ENCODE results near the gene HKDC1.
A peak's percentile ranks its signal among the peaks of the same experiment; 100 is the strongest.

HKDC1 gene

DNA sequence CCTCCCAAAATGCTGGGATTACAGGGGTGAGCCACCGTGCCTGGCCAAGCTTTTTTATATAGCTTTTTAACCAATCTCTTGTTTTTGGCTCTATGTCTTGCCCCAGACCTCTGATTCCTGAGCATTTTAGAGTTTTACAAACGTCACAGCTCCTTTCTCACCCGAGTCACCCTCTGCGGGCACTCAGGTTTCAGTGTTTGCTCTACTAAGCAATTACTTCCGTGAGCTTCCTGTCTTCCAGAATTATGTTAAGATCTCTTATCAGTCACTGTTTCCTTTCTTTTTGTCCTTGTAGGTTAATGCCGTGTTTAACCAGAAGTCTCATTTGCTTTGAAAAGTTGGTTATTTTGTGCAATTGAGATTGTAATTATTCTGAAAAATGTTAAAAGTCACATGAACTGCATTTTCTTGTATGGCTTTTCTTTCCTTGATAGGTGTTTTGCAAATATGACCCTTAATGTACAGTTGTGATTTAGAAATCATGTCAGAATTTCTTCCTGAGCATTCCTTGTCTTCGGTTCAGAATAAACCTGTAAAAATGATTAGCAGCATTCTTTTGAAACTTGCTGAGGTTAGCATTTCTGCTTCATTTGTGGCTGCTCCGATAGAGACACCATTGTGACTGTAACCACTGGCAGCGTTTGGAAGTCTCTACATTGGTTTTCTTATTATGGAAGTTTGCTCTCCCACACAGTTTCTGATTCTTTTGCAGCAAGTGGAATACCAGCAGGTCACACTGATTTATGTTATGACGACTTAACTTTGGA lies 4.5 kb upstream of the HKDC1 start:
- TF ChIP-seq, protein P1, sequence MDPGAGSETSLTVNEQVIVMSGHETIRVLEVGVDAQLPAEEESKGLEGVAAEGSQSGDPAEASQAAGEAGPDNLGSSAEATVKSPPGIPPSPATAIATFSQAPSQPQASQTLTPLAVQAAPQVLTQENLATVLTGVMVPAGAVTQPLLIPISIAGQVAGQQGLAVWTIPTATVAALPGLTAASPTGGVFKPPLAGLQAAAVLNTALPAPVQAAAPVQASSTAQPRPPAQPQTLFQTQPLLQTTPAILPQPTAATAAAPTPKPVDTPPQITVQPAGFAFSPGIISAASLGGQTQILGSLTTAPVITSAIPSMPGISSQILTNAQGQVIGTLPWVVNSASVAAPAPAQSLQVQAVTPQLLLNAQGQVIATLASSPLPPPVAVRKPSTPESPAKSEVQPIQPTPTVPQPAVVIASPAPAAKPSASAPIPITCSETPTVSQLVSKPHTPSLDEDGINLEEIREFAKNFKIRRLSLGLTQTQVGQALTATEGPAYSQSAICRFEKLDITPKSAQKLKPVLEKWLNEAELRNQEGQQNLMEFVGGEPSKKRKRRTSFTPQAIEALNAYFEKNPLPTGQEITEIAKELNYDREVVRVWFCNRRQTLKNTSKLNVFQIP (CRISPR knock-in tag; IDR thresholded peaks at IDR 0.05; ENCODE audit: borderline replicate concordance, low read depth), result no peak
- TF ChIP-seq ZNF70 (CRISPR knock-in tag; IDR thresholded peaks at IDR 0.05) (no peak), ZFP3 (CRISPR knock-in tag; IDR thresholded peaks at IDR 0.05) (no peak), ZC3H10 (CRISPR knock-in tag; IDR thresholded peaks at IDR 0.05) (no peak), BACH2 (CRISPR knock-in tag; IDR thresholded peaks at IDR 0.05; ENCODE audit: borderline replicate concordance) (no peak), ZFP30 (CRISPR knock-in tag; IDR thresholded peaks at IDR 0.05) (no peak), RARB (CRISPR knock-in tag; IDR thresholded peaks at IDR 0.05) (no peak), PPARA (CRISPR knock-in tag; IDR thresholded peaks at IDR 0.05; ENCODE audit: borderline replicate concordance) (no peak), ZNF8 (CRISPR knock-in tag; IDR thresholded peaks at IDR 0.05) (no peak)
- ATAC-seq, result peak; percentile 45; the same call in 2 of the 3 replicates

DNA sequence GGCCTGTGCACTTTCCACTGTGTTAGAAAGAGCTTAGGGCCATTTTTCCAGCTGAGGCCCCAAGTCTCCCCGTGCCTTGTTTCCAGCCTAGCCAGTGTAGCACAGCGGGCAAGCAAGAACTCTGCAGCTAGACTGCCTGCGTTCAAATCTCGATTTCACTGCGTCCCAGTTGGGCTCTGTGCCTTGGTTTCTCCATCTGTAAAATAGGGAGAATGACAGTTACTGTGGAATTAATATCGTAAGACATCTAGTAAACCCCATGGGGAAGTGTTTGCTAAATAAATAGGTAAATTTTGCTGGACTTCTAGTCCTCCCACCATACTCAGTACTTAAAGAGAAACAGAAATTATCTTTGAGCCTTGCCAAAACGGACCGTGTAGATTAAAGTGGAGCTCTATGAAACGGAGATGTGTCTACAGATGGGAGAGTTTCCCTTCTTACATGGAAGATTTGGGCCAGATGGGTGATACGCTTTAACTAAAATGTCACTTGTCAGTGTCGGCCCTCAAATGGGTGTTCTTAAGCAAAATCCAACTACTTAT lies 3.5 kb upstream of the HKDC1 start:
- TF ChIP-seq, protein P2, sequence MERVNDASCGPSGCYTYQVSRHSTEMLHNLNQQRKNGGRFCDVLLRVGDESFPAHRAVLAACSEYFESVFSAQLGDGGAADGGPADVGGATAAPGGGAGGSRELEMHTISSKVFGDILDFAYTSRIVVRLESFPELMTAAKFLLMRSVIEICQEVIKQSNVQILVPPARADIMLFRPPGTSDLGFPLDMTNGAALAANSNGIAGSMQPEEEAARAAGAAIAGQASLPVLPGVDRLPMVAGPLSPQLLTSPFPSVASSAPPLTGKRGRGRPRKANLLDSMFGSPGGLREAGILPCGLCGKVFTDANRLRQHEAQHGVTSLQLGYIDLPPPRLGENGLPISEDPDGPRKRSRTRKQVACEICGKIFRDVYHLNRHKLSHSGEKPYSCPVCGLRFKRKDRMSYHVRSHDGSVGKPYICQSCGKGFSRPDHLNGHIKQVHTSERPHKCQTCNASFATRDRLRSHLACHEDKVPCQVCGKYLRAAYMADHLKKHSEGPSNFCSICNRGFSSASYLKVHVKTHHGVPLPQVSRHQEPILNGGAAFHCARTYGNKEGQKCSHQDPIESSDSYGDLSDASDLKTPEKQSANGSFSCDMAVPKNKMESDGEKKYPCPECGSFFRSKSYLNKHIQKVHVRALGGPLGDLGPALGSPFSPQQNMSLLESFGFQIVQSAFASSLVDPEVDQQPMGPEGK (CRISPR knock-in tag; IDR thresholded peaks at IDR 0.05; ENCODE audit: borderline replicate concordance), result no peak
- TF ChIP-seq PPARA (CRISPR knock-in tag; IDR thresholded peaks at IDR 0.05; ENCODE audit: borderline replicate concordance), result no peak
- TF ChIP-seq, protein P1 (CRISPR knock-in tag; IDR thresholded peaks at IDR 0.05; ENCODE audit: borderline replicate concordance, low read depth), result no peak
- no peak for ATAC-seq

DNA sequence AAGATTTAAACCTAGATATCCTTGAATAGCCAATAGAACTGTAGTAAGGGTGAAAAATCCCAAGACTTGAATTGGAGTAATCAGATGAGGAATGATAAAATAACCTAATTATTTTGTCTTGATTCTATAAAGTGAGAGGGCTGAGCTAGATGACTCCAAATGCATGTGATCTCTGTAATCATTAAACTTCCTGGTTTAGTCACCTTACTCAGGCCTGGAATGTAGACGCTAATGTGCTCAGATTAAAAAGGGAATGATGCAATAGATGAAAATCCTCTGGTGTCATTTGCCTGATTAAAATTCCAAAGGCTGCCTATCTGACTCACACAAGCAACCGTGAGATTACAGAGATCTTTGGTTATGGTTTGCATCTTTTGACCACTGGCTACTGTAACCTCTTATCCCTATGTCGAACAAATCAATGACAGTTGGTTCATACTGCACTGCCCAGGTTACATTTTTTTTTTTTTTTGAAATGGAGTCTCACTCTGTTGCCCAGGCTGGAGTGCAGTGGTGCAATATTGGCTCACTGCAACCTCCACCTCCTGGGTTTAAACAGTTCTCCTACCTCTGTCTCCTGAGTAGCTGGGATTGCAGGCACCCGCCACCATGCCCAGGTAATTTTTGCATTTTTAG lies 2.9 kb upstream of the HKDC1 start:
- peak; percentile 54 for ATAC-seq
- TF ChIP-seq ZC3H10 (CRISPR knock-in tag; IDR thresholded peaks at IDR 0.05) (0 out of 2 replicates have a peak, but pooled peaks have one; percentile 40), ZNF70 (CRISPR knock-in tag; IDR thresholded peaks at IDR 0.05) (no peak), ISL1 (CRISPR knock-in tag; IDR thresholded peaks at IDR 0.05) (peak; percentile 82), GLIS3 (CRISPR knock-in tag; IDR thresholded peaks at IDR 0.05) (no peak), RARB (CRISPR knock-in tag; IDR thresholded peaks at IDR 0.05) (no peak)
- TF ChIP-seq, protein P3, sequence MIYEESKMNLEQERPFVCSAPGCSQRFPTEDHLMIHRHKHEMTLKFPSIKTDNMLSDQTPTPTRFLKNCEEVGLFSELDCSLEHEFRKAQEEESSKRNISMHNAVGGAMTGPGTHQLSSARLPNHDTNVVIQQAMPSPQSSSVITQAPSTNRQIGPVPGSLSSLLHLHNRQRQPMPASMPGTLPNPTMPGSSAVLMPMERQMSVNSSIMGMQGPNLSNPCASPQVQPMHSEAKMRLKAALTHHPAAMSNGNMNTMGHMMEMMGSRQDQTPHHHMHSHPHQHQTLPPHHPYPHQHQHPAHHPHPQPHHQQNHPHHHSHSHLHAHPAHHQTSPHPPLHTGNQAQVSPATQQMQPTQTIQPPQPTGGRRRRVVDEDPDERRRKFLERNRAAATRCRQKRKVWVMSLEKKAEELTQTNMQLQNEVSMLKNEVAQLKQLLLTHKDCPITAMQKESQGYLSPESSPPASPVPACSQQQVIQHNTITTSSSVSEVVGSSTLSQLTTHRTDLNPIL (CRISPR knock-in tag; IDR thresholded peaks at IDR 0.05; ENCODE audit: low read depth), result no peak

DNA sequence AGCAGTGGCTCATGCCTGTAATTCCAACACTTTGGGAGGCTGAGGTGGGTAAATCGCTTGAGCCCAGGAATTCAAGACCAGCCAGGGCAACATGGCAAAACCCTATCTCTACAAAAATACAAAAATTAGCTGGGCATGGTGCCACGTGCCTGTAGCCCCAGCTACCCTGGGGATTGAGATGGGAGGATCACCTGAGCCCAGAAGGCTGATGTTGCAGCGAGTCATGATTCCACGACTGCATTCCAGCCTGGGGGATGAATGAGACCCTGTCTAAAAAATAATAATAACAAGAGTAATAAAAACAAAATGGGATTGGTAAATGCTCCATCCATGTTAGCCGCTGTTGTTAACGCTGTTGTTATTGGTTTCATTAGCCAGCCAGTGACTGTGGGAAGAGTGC lies 1.3 kb upstream of the HKDC1 start:
- no peak for TF ChIP-seq CSDC2 (CRISPR knock-in tag; IDR thresholded peaks at IDR 0.05)
- no peak for TF ChIP-seq ESRRG (CRISPR knock-in tag; IDR thresholded peaks at IDR 0.05)
- TF ChIP-seq, protein P4, sequence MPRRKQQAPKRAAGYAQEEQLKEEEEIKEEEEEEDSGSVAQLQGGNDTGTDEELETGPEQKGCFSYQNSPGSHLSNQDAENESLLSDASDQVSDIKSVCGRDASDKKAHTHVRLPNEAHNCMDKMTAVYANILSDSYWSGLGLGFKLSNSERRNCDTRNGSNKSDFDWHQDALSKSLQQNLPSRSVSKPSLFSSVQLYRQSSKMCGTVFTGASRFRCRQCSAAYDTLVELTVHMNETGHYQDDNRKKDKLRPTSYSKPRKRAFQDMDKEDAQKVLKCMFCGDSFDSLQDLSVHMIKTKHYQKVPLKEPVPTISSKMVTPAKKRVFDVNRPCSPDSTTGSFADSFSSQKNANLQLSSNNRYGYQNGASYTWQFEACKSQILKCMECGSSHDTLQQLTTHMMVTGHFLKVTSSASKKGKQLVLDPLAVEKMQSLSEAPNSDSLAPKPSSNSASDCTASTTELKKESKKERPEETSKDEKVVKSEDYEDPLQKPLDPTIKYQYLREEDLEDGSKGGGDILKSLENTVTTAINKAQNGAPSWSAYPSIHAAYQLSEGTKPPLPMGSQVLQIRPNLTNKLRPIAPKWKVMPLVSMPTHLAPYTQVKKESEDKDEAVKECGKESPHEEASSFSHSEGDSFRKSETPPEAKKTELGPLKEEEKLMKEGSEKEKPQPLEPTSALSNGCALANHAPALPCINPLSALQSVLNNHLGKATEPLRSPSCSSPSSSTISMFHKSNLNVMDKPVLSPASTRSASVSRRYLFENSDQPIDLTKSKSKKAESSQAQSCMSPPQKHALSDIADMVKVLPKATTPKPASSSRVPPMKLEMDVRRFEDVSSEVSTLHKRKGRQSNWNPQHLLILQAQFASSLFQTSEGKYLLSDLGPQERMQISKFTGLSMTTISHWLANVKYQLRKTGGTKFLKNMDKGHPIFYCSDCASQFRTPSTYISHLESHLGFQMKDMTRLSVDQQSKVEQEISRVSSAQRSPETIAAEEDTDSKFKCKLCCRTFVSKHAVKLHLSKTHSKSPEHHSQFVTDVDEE (CRISPR knock-in tag; IDR thresholded peaks at IDR 0.05), result no peak
- no peak for TF ChIP-seq SNAI2 (CRISPR knock-in tag; IDR thresholded peaks at IDR 0.05)
- TF ChIP-seq, protein P1 (CRISPR knock-in tag; IDR thresholded peaks at IDR 0.05; ENCODE audit: borderline replicate concordance, low read depth), result no peak
- TF ChIP-seq TOX (CRISPR knock-in tag; IDR thresholded peaks at IDR 0.05; ENCODE audit: borderline replicate concordance), result no peak
- no peak for TF ChIP-seq TCF4 (CRISPR knock-in tag; IDR thresholded peaks at IDR 0.05; ENCODE audit: borderline replicate concordance)
- TF ChIP-seq ZNF70 (CRISPR knock-in tag; IDR thresholded peaks at IDR 0.05), result no peak
- no peak for TF ChIP-seq OSR1 (CRISPR knock-in tag; IDR thresholded peaks at IDR 0.05)
- no peak for ATAC-seq
